ENCODE data around the gene COL1A1.

The COL1A1 gene

GRCh38 chr17:50201276-50201854 is at the start of gene COL1A1:
Gene COL1A1 (minus strand): TSS chr17:50201631. CDS start chr17:50201513, 118 bp downstream.
- no peak for DNase-seq

GRCh38 chr17:50248255-50248654 is 46.8 kb upstream of the COL1A1 start:
- DNase-seq, result no peak

- DNase-seq, result no peak
These were observed 43.3 kb upstream of the COL1A1 start for GRCh38 chr17:50244771-50245170.

GRCh38 chr17:50241431-50241830 is 40.0 kb upstream of the COL1A1 start:
- DNase-seq, result no peak

DNA sequence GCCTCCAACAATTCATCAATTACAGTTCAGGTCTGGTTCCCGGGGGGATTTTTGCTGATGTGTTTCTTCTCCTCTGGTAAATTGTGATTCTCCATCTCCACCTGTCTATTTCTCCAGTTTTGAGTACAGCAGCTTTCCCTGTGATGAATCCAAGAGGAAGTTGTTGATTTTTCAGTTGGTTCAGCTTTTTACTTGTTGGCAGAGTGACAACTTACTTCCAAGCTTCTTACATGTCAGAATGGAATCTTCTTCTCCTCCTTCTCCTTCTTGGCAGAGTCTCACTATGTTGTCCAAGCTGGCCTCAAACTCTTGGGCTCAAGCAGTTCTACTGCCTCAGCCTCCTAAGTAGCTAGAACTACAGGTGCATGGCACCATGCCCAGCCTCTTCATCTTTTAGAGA is 39.4 kb upstream of the COL1A1 start:
- DNase-seq, result no peak

DNA sequence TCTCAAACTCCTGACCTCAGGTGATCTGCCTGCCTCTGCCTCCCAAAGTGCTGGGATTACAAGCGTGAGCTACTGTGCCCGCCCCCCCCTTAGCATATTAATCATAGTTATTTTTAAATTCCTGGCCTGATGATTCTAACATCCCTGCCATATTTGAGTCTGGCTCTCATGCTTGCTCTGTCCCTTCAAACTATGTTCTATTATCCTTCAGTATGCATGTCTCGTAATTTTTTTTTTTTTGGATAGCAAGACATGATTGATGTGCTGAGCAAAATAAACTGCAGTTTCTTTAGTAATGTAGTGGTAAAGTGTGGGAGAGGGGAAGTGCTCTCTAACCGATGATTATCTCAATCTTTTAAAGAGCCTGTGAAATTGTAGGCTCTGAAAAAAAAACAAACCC is 38.5 kb upstream of the COL1A1 start:
- DNase-seq, result no peak

GRCh38 chr17:50238601-50239280 is 37.3 kb upstream of the COL1A1 start:
- DNase-seq, result no peak

DNA sequence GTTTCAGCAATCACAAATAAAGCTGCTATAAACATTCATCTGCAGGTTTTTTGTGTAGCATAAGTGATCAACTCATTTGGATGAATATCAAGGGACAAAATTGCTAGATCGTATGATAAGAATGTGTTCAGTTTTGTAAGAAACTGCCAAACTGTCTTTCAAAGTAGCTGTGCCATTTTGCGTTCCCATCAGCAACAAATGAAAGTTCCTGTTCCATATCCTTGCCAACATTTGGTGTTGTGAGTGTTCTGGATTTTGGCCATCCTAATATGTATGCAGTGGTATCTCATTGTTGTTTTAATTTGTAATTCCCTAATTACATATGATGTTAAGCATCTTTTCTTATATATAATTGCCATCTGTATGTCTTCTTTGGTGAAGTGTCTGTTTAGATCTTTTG is 36.5 kb upstream of the COL1A1 start:
- no peak for DNase-seq

- no peak for DNase-seq
These were observed 33.1 kb upstream of the COL1A1 start for GRCh38 chr17:50234581-50234980.

DNA sequence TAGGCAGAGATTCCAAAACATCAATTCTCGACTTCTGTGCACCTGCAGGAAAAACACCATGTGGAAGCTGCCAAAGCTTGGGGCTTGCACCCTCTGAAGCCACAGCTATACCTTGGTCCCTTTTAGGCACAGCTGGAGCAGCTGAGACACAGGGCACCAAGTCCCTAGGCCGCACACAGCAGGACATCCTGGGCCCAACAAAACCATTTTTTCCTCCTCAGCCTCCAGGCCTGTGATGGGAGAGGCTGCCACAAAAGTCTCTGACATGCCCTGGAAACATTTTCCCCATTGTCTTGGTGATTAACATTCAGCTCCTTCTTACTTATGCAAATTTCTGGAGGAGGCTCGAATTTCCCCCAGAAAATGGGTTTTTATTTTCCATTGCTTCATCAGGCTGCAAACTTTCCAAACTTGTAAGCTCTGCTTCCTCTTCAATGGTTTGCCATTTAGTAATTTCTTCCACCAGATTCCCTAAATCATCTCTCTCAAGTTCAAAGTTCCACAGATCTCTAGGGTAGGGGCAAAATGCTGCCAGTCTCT is 24.3 kb upstream of the COL1A1 start:
- DNase-seq, result no peak

DNA sequence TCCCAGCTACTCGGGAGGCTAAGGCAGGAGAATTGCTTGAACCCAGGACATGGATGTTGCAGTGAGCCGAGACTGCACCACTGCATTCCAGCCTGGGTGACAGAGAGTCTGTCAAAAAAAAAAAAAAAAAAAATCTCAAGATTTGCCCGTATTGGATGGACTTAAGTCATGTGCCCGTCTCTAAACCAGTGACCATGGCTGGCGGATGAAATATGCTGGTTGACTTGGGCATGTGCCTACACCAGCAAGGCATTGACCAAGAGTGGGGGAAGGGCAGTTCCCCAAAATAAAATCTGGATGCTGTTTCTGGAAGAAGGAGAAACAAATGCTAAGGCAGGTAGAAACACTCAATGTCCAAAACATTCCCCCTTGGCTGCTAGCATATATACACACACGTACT is 21.5 kb upstream of the COL1A1 start:
- no peak for DNase-seq

GRCh38 chr17:50221864-50222545 is 20.6 kb upstream of the COL1A1 start:
- no peak for DNase-seq

- DNase-seq, result no peak
These were observed 19.9 kb upstream of the COL1A1 start for GRCh38 chr17:50221266-50221863.

- no peak for DNase-seq
These were observed 19.4 kb upstream of the COL1A1 start for GRCh38 chr17:50220811-50221210.

- no peak for DNase-seq
These were observed 18.6 kb upstream of the COL1A1 start for GRCh38 chr17:50219939-50220465.

DNA sequence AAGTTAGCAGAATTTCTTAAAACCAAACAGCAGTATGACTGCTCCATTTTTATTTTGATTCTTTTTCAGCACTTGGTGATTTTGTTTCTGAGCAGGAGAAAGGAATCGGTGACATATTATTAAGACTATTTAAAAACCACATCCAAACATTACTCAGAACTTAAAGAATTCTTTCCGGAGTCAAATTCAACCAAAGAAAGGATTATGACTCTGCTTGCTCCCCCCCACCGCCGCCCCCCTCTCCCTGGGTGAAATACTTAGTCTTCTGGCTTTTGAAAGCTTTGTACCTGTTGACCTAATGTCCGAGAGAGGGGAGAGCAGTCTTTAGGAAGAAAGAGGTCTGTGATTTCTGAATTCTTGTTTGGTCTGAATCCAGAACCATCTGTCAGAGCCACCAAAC is 17.9 kb upstream of the COL1A1 start:
- no peak for DNase-seq

DNA sequence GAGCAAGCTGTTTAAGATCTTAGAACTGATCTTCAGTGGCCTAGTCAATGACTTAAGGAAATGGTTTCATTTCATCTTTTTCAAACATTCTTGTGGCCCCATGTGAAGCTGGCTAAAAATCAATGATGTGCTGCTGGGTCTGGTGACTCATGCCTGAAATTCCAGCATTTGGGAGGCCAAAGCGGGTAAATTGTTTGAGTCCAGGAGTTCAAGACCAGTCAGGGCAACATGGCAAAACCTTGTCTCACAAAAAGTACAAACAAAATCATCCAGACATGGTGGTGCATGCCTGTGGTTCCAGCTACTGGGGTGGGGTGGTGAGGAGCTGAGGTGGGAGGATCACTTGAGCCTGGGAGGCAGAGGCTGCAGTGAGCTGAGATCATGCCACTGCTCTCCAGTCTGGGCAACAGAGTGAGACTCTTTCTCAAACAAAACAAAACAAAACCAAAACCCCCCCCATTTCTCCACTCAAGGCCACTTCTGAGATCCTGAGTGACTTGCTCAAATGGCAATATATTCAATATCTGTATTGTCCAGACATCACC is 17.4 kb upstream of the COL1A1 start:
- no peak for DNase-seq

DNA sequence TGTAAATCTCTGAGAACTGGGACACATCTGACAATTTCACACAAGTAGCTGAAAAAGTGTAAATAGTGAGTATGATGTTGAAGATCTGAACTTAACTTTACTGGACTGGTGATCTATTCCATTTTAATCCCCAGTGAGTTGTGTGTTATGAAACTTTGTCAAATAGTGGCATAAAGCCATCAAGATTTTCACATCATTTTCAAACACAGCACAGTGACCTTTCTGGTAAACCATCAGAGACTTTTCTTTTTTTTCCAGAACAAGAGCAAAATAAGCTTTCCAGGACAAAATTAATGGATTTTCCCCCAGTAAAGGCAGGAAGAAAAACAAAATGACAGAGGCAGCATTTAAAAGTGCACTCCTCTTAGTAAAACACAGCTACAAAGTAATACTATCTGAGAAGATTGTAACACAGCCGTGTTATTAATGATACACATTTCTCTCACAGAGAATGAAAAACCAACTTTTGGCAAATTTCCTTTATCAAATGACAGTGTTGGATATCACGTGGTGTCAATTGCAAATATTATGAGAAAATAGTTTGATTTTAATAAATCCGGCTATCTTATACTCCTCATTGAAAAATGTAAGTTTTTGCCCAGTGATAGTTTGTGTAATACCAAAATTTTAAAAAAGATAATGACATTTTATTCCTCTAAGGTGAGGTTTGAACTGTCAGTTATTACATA is 16.8 kb upstream of the COL1A1 start:
- no peak for DNase-seq

DNA sequence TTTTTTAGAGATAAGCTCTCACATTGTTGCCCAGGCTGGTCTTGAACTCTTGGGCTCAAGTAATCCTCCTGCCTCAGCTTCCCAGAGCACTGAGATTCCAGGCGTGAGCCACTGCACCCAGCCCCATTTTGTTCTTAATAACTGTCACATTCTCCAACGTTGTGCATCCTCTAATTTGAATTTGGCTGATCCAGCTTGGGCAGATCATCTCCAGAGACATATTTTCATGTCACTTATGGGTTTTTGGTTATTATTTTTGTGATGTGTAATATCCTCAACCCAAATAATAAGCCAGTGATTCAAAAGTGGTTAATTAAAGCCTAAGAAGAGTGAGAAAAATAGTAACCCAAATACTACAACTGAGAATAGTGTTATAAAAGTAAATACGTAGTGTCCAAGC is 16.2 kb upstream of the COL1A1 start:
- no peak for DNase-seq

DNA sequence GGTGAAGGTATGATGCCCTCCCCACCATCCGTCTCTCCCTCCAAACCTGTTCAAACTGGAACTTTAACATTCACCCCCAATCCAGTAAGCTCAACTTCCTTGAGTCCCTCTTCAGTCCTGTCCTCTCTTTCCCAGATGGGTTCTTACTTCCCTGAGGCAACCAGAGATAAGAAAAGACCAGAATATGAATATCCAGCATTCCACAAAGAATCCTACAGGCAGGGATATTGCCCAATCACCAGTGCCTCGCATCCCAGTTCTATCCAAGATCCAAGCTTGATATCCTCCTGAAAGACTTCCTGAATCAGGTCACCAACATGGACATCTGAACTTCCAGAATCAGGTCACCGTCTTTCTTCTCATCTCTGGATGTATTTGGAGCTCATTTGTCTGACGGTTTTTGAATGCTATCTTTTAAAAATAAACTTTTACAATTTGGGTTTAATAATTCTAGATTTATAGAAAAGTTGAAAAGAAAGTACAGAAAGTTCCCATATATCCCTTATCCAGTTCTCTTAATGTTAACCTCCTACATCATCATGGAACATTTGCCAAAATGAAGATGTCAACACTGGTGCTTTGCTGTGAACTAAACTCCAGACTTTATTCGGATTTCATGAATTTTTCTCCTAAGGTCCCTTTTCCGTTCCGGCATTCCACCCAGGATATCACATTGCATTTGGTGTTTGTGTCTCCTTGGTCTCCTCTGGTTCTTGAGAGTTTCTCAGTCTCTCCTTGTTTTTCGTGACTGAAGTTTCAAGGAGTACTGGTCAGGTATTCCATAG is 13.7 kb upstream of the COL1A1 start:
- DNase-seq, result no peak

Data from 8988T (cell line).